H1 (cell line): Measurements from ENCODE around the gene SGMS1. TPM values are rescaled to one million over a fixed set of nuclear protein-coding genes. Genes with fewer than 3 reads are reported as not detected.

Experiments
- CTCF ChIA-PET: fragments of 300-600 bp; sonication (Branson Sonifier 250); formaldehyde crosslinking; loops from one replicate; lab custom pipeline; 2021; ENCODE audit not compliant: partially characterized antibody; lab: Charles Lee
- POLR2A ChIA-PET: fragments of 300-600 bp; sonication (Branson Sonifier 250); formaldehyde crosslinking; loops from one replicate; lab custom pipeline; 2021; ENCODE audit warnings: inconsistent platforms; ENCODE audit not compliant: partially characterized antibody; lab: Charles Lee
- DNase-seq, 2 experiments: peaks; one replicate each; pipeline versions ENCODE4 v3.0.0 to v3.0.0-alpha.2; 2010 to 2022; ENCODE audit warnings: low spot score in 2 of 2, low read depth in 1 of 2, mixed read lengths in 1 of 2
- FAIRE-seq: peaks from 2 replicates; lab custom pipeline; 2011; peaks lifted over from hg19 to GRCh38; lab: Jason Lieb, UNC
- H2AFZ ChIP-seq: 2 replicates; pipeline ENCODE4 v1.8.1; 2012; ENCODE audit warnings: low read length, inconsistent platforms
- H2AK5ac ChIP-seq: 2 replicates; pipeline ENCODE4 v1.6.1; 2013; ENCODE audit warnings: low read depth, low read length
- H2BK120ac ChIP-seq: replicated peaks from 2 replicates; pipeline ENCODE3; 2013; ENCODE audit warnings: low read depth, low read length, inconsistent platforms
- H2BK12ac ChIP-seq: 2 replicates; pipeline ENCODE4 v1.6.1; 2013; ENCODE audit warnings: low read depth, low read length
- H2BK15ac ChIP-seq: 2 replicates; pipeline ENCODE4 v1.6.1; 2013; ENCODE audit warnings: low read length
- H2BK20ac ChIP-seq: 2 replicates; pipeline ENCODE4 v1.6.1; 2013; ENCODE audit warnings: low read length
- H2BK5ac ChIP-seq: 2 replicates; pipeline ENCODE4 v1.6.1; 2013; ENCODE audit warnings: low read depth, low read length
- H3K14ac ChIP-seq: 2 replicates; pipeline ENCODE4 v1.6.1; 2013; ENCODE audit warnings: inconsistent platforms; ENCODE audit not compliant: insufficient read length
- H3K18ac ChIP-seq: 2 replicates; pipeline ENCODE4 v1.6.1; 2013; ENCODE audit warnings: low read length; ENCODE audit errors: extremely low read depth
- H3K23ac ChIP-seq: 2 replicates; pipeline ENCODE4 v1.6.1; 2013; ENCODE audit warnings: inconsistent platforms; ENCODE audit not compliant: insufficient read length
- H3K23me2 ChIP-seq: 2 replicates; pipeline ENCODE4 v1.6.1; 2013; ENCODE audit warnings: low read depth, low read length
- H3K27ac ChIP-seq: 2 replicates; pipeline ENCODE4 v1.6.1; 2011; ENCODE audit warnings: low read depth, low read length, inconsistent platforms
- H3K27me3 ChIP-seq, 4 experiments: replicated peaks in 1 of 4; 1 replicate in 1 of 4; 2 replicates in 3 of 4; pipeline versions ENCODE4 v1.6.1 to v1.8.1; 2011 to 2013; ENCODE audit warnings: low read length in 3 of 4, mild to moderate bottlenecking in 3 of 4, inconsistent platforms in 2 of 4, mixed read lengths in 2 of 4, moderate library complexity in 1 of 4; ENCODE audit not compliant: control insufficient read depth in 3 of 4, insufficient read depth in 3 of 4; ENCODE audit errors: extremely low read depth in 1 of 4
- H3K36me3 ChIP-seq, 4 experiments: 2 replicates each; pipeline versions ENCODE4 v1.6.1 to v1.8.1; 2011 to 2013; ENCODE audit warnings: mild to moderate bottlenecking in 4 of 4, low read length in 3 of 4, moderate library complexity in 2 of 4, control low read depth in 1 of 4, inconsistent platforms in 1 of 4; ENCODE audit not compliant: insufficient read depth in 4 of 4, control insufficient read depth in 2 of 4
- H3K4ac ChIP-seq: replicated peaks from 2 replicates; pipeline ENCODE3; 2013; ENCODE audit warnings: low read length, low read depth, mixed read lengths, inconsistent platforms; ENCODE audit not compliant: insufficient read length
- H3K4me1 ChIP-seq, 4 experiments: replicated peaks in 1 of 4; 1 replicate in 1 of 4; 2 replicates in 3 of 4; pipeline versions ENCODE4 v1.6.1 to v1.8.1; 2011 to 2013; ENCODE audit warnings: low read length in 3 of 4, inconsistent platforms in 2 of 4, mixed read lengths in 1 of 4; ENCODE audit not compliant: insufficient read depth in 4 of 4, control insufficient read depth in 3 of 4
- H3K4me2 ChIP-seq, 2 experiments: 2 replicates each; pipeline versions ENCODE4 v1.6.1 to v1.8.1; 2011 to 2013; ENCODE audit warnings: low read depth in 2 of 2, low read length in 2 of 2, control low read depth in 1 of 2, inconsistent platforms in 1 of 2, mild to moderate bottlenecking in 1 of 2; ENCODE audit not compliant: insufficient read depth in 1 of 2
- H3K4me3 ChIP-seq, 4 experiments: fragments of 200-600, 300-600 bp in 1 of 4; sonication (generic), shearing (Covaris generic), sonication (Bioruptor Twin) in 1 of 4; 2 replicates each; pipeline versions ENCODE4 v1.5.1 to v1.8.1; 2011 to 2016; ENCODE audit warnings: low read length in 4 of 4, low read depth in 3 of 4, control low read depth in 2 of 4, inconsistent platforms in 2 of 4, mild to moderate bottlenecking in 2 of 4, mixed read lengths in 1 of 4, moderate library complexity in 1 of 4; ENCODE audit not compliant: insufficient read depth in 2 of 4; ENCODE audit errors: extremely low read depth in 1 of 4
- H3K56ac ChIP-seq: replicated peaks from 2 replicates; pipeline ENCODE3; 2013; ENCODE audit warnings: low read depth, mild to moderate bottlenecking, mixed read lengths, low read length, inconsistent platforms; ENCODE audit not compliant: insufficient read length
- H3K79me1 ChIP-seq: 2 replicates; pipeline ENCODE4 v1.6.1; 2013; ENCODE audit warnings: low read depth, low read length, control low read depth
- H3K79me2 ChIP-seq, 2 experiments: 2 replicates each; pipeline versions ENCODE4 v1.6.1 to v1.8.1; 2012 to 2013; ENCODE audit warnings: low read length in 2 of 2, mild to moderate bottlenecking in 2 of 2, inconsistent platforms in 1 of 2; ENCODE audit not compliant: insufficient read depth in 2 of 2, control insufficient read depth in 1 of 2
- H3K9ac ChIP-seq, 4 experiments: replicated peaks in 1 of 4; 1 replicate in 1 of 4; 2 replicates in 3 of 4; pipeline versions ENCODE4 v1.6.1 to v1.8.1; 2011 to 2013; ENCODE audit warnings: low read depth in 3 of 4, low read length in 3 of 4, control low read depth in 2 of 4, mild to moderate bottlenecking in 2 of 4, moderate library complexity in 2 of 4, inconsistent platforms in 1 of 4; ENCODE audit errors: extremely low read depth in 1 of 4
- H3K9me3 ChIP-seq, 2 experiments: 2 replicates each; pipeline versions ENCODE4 v1.6.1 to v1.8.1; 2012 to 2013; ENCODE audit warnings: mild to moderate bottlenecking in 2 of 2, moderate library complexity in 2 of 2, control low read depth in 1 of 2, inconsistent platforms in 1 of 2, low read depth in 1 of 2, low read length in 1 of 2, mixed read lengths in 1 of 2; ENCODE audit not compliant: insufficient read depth in 2 of 2
- H4K20me1 ChIP-seq, 2 experiments: replicated peaks in 1 of 2; 2 replicates each; pipeline versions ENCODE3 to v1.8.1; 2011 to 2013; ENCODE audit warnings: inconsistent platforms in 2 of 2, low read length in 2 of 2, mild to moderate bottlenecking in 1 of 2; ENCODE audit not compliant: insufficient read depth in 2 of 2, control insufficient read depth in 1 of 2
- H4K5ac ChIP-seq: 2 replicates; pipeline ENCODE4 v1.6.1; 2013; ENCODE audit warnings: low read length, low read depth, mixed read lengths, inconsistent platforms; ENCODE audit not compliant: insufficient read length
- H4K8ac ChIP-seq: 2 replicates; pipeline ENCODE4 v1.8.0; 2013; ENCODE audit warnings: mild to moderate bottlenecking, moderate library complexity, low read length, inconsistent platforms; ENCODE audit not compliant: insufficient read depth; ENCODE audit errors: extremely low read depth
- H4K91ac ChIP-seq: replicated peaks from 2 replicates; pipeline ENCODE3; 2013; ENCODE audit warnings: low read length, mixed read lengths, inconsistent platforms; ENCODE audit not compliant: insufficient read length
- TAF1 ChIP-seq: IDR thresholded peaks from 2 replicates; pipeline ENCODE4 v1.6.1; 2011; ENCODE audit warnings: mild to moderate bottlenecking, low read depth, low read length
- WGBS, 2 experiments: shearing (Covaris generic) in 1 of 2; methylation state at CpG; one replicate each; pipeline versions ENCODE4 v1.1.6 to v1.1.7; 2013 to 2015; ENCODE audit warnings: low lambda C conversion rate in 2 of 2, mixed read lengths in 2 of 2, inconsistent platforms in 1 of 2, low coverage in 1 of 2, missing lambda C conversion rate in 1 of 2; ENCODE audit not compliant: insufficient replicate concordance in 2 of 2, insufficient coverage in 1 of 2, insufficient read length in 1 of 2; ENCODE audit errors: extremely low coverage in 1 of 2, missing lambda C conversion rate in 1 of 2; 5-methylcytosine and 5-hydroxymethylcytosine counted together
- polyA plus RNA-seq, 7 experiments: library from polyadenylated mRNA; depleted of rRNA in 3 of 7; stranded (reverse) in 5 of 7; unstranded in 2 of 7; fragments of >200 nt in 5 of 7; fragments of 200-250 nt in 2 of 7; gene quantifications; 1 replicate in 5 of 7; 2 replicates in 1 of 7; 4 replicates in 1 of 7; pipeline versions ENCODE4 v1.2.1 to v1.2.3, GENCODE V29; 2011 to 2013; ENCODE audit warnings: missing spikeins in 2 of 7, mixed read lengths in 2 of 7
- total RNA-seq: library from RNA; stranded (reverse); fragmentation: NEBNext Ultra II Directional; extraction: Animal tissue kit (Norgen Biotek cat#: 25700); gene quantifications from 2 replicates; pipeline ENCODE4 v1.2.1, GENCODE V29; 2021

Gene SGMS1
- total and polyA plus RNA-seq, 2 of the 8 experiments (the other 6 are each of a cell fraction or from before 2014, with no cell fraction given), result 6.0 to 15.6 TPM

- Histone ChIP-seq H3K27me3 (no peaks in the 10 kb centered on the region), H3K27ac (no peak overlapping the region), H3K23ac (no peak overlapping the region), H2BK120ac (no peak overlapping the region), H2AK5ac (no peak overlapping the region), H2BK12ac (no peak overlapping the region), H4K8ac (no peak overlapping the region), H3K56ac (no peak overlapping the region), H3K9me3 (no peaks in the 10 kb centered on the region), H4K20me1 (no peaks in the 10 kb centered on the region), H3K4me2 (no peak overlapping the region), H3K23me2 (no peaks in the 10 kb centered on the region), H3K4me3 (no peak overlapping the region), H3K4ac (no peak overlapping the region), H2AFZ (no peak overlapping the region), H2BK15ac (no peak overlapping the region), H2BK20ac (no peak overlapping the region), H3K14ac (no peak overlapping the region), H4K5ac (no peak overlapping the region), H3K9ac (no peak overlapping the region), H3K79me2 (0 out of 4 replicates have a peak, but pooled peaks cover 0 to 3% of the 10 kb centered on the region in 2 experiments), H3K4me1 (peaks cover 0 to 2% (median 0%) of the 10 kb centered on the region in 4 experiments; a peak in 2 of 7 replicates), H3K18ac (no peak overlapping the region), H2BK5ac (no peak overlapping the region), H4K91ac (no peak overlapping the region), H3K79me1 (no peaks in the 10 kb centered on the region; the same call in 1 of the 2 replicates), H3K36me3 (no peaks in the 10 kb centered on the region)
- CTCF ChIA-PET, result interaction anchor here (0.7 to 1.4 kb wide), 6 partner anchors 9 to 93 kb away, joined by 3 to 4 read pairs (median 4); no protein-coding TSS in a partner anchor
- WGBS, 2 experiments, result 87% methylated on average over 3 of the region's 3 CpGs; no CpG with 5 or more reads in 1 of the 2 experiments
- POLR2A ChIA-PET, result interaction anchor here (1.0 kb wide), 1 partner anchor 12 kb away, joined by 3 read pairs; no protein-coding TSS in a partner anchor
- DNase-seq (no peak), FAIRE-seq (no peak)
- TF ChIP-seq TAF1, result no peak
These were observed 110.9 kb downstream of the SGMS1 start for GRCh38 chr10:50512743-50513416.
